Neutrophil (primary cell): ENCODE measurements around the gene ATP23.

Experiments
- H3K27ac ChIP-seq: fragments of 200-600 bp; sonication (generic); 2 replicates; pipeline ENCODE4 v1.5.1; 2016; ENCODE audit warnings: mild to moderate bottlenecking, moderate library complexity
- H3K27me3 ChIP-seq: fragments of 200-600 bp; sonication (generic); 2 replicates; pipeline ENCODE4 v1.6.0; 2016; ENCODE audit warnings: mild to moderate bottlenecking
- H3K36me3 ChIP-seq: fragments of 200-600 bp; sonication (generic); 2 replicates; pipeline ENCODE4 v1.5.1; 2017
- H3K4me1 ChIP-seq, 2 experiments: fragments of 200-600 bp in 1 of 2; sonication (generic) in 1 of 2; 1 replicate in 1 of 2; 2 replicates in 1 of 2; pipeline versions ENCODE4 v1.5.1 to v1.6.1; 2013 to 2016; ENCODE audit warnings: low read depth in 1 of 2, low read length in 1 of 2, mild to moderate bottlenecking in 1 of 2, moderate library complexity in 1 of 2; ENCODE audit not compliant: control insufficient read depth in 1 of 2, insufficient read depth in 1 of 2
- H3K4me3 ChIP-seq, 2 experiments: fragments of 200-600 bp in 1 of 2; sonication (generic) in 1 of 2; 1 replicate in 1 of 2; 2 replicates in 1 of 2; pipeline ENCODE4 v1.5.1; 2013 to 2016; ENCODE audit warnings: low read depth in 1 of 2, low read length in 1 of 2, mild to moderate bottlenecking in 1 of 2, moderate library complexity in 1 of 2
- H3K9me3 ChIP-seq: fragments of 200-600 bp; sonication (generic); 2 replicates; pipeline ENCODE4 v1.5.1; 2016
- CTCF ChIP-seq: fragments of 200-600 bp; sonication (generic); IDR thresholded peaks from 2 replicates; pipeline ENCODE4 v1.5.1; 2016; ENCODE audit warnings: antibody characterized with exemption

ATP23 gene

GRCh38 chr12:57936513-57936883 lies 4.9 kb upstream of the ATP23 start:
- H3K27ac ChIP-seq = peak overlapping the region; percentile 87
- H3K36me3 ChIP-seq = no peaks in the 10 kb centered on the region
- no peaks in the 10 kb centered on the region for H3K9me3 ChIP-seq
- H3K4me1 ChIP-seq = peaks cover 62 to 68% of the 10 kb centered on the region in 2 experiments
- H3K27me3 ChIP-seq = no peaks in the 10 kb centered on the region
- peak overlapping the region; percentile 73 to 75 for H3K4me3 ChIP-seq
- TF ChIP-seq CTCF = no peak

GRCh38 chr12:57939291-57939690 lies 2.1 kb upstream of the ATP23 start:
- Histone ChIP-seq H3K4me3 (peak overlapping the region; percentile 20 to 38), H3K36me3 (no peaks in the 10 kb centered on the region), H3K27me3 (no peaks in the 10 kb centered on the region), H3K9me3 (no peaks in the 10 kb centered on the region), H3K4me1 (peaks cover 84 to 85% of the 10 kb centered on the region in 2 experiments), H3K27ac (peak overlapping the region; percentile 96)
- no peak for TF ChIP-seq CTCF

GRCh38 chr12:57940052-57940914 lies 1.1 kb upstream of the ATP23 start:
- Histone ChIP-seq H3K9me3 (no peaks in the 10 kb centered on the region), H3K4me3 (peak overlapping the region; percentile 86 to 95), H3K36me3 (no peaks in the 10 kb centered on the region), H3K27ac (peak overlapping the region; percentile 96), H3K27me3 (no peaks in the 10 kb centered on the region), H3K4me1 (peaks cover 75 to 78% of the 10 kb centered on the region in 2 experiments)
- TF ChIP-seq CTCF = no peak

- Histone ChIP-seq H3K36me3 (no peaks in the 10 kb centered on the region), H3K4me1 (peaks cover 69 to 75% of the 10 kb centered on the region in 2 experiments), H3K9me3 (no peaks in the 10 kb centered on the region), H3K27ac (peak overlapping the region; percentile 96), H3K27me3 (no peaks in the 10 kb centered on the region), H3K4me3 (peak overlapping the region; percentile 86 to 95)
- TF ChIP-seq CTCF = no peak
These were observed 527 bp upstream of the ATP23 start for GRCh38 chr12:57940915-57941164.

DNA sequence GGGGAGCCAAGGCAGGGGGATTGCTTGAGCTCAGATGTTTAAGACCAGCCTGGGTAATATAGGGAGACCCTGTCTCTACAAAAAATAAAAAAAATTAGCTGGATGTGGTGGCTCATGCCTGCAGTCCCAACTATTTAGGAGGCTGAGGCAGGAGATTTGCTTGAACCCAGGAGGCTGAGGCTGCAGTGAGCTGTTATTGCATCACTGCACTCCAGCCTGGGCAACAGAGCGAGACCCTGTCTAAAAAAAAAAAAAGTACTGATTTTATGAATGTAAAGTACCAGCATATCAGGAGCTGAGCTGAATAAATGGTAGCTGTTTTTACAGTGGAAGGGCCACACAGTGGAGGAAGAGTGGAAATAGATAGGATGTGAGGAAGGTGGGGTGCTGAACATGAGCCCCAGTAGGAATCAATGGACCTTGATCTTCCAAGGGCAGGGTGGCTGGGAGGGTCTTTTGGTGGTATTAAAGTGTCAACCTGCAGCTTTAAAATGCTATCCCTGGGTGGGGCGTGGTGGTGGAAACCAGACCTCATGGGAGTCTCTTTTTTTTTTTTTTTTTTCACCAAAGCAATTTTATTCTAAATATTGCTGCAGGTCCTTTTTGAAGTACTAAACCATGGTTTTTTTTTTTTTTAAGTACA lies 2.2 kb downstream of the ATP23 start:
- peaks cover 10% of the 10 kb centered on the region for H3K36me3 ChIP-seq
- no peak for TF ChIP-seq CTCF
- H3K9me3 ChIP-seq = no peaks in the 10 kb centered on the region
- H3K27me3 ChIP-seq = no peaks in the 10 kb centered on the region
- H3K4me3 ChIP-seq = no peak overlapping the region
- peaks cover 47 to 52% of the 10 kb centered on the region in 2 experiments for H3K4me1 ChIP-seq
- peak overlapping the region; percentile 96 for H3K27ac ChIP-seq
